Measurements from ENCODE around the gene ENGASE.

The ENGASE gene

GRCh38 chr17:79079421-79080200 lies 5.0 kb downstream of the ENGASE start:
- Histone ChIP-seq H3K36me3 (ENCODE audit: control insufficient read depth, insufficient read depth, low read length) (peaks cover 37% of the 10 kb centered on the region), H3K27ac (ENCODE audit: insufficient read depth, low read length, poor library complexity, severe bottlenecking) (no peak overlapping the region), H3K9me3 (ENCODE audit: control insufficient read depth, low read length) (no peaks in the 10 kb centered on the region), H3K27me3 (replicated peaks; ENCODE audit: control insufficient read depth, insufficient read depth, low read length, poor library complexity, severe bottlenecking) (no peaks in the 10 kb centered on the region), H3K4me3 (ENCODE audit: insufficient read depth, low read depth, low read length, poor library complexity, severe bottlenecking) (no peak overlapping the region), H3K4me1 (ENCODE audit: control insufficient read depth, insufficient read depth, low read length, poor library complexity, severe bottlenecking) (peaks cover 8% of the 10 kb centered on the region)
- DNase-seq, result no peak

GRCh38 chr17:79080349-79080748 lies 5.7 kb downstream of the ENGASE start:
- peaks cover 6% of the 10 kb centered on the region for H3K4me1 ChIP-seq (ENCODE audit: control insufficient read depth, insufficient read depth, low read length, poor library complexity, severe bottlenecking)
- H3K27ac ChIP-seq (ENCODE audit: insufficient read depth, low read length, poor library complexity, severe bottlenecking), result no peak overlapping the region
- H3K36me3 ChIP-seq (ENCODE audit: control insufficient read depth, insufficient read depth, low read length), result peaks cover 44% of the 10 kb centered on the region
- no peaks in the 10 kb centered on the region for H3K27me3 ChIP-seq (replicated peaks; ENCODE audit: control insufficient read depth, insufficient read depth, low read length, poor library complexity, severe bottlenecking)
- no peak for DNase-seq
- no peaks in the 10 kb centered on the region for H3K9me3 ChIP-seq (ENCODE audit: control insufficient read depth, low read length)
- no peak overlapping the region for H3K4me3 ChIP-seq (ENCODE audit: insufficient read depth, low read depth, low read length, poor library complexity, severe bottlenecking)

- no peak overlapping the region for H3K27ac ChIP-seq (ENCODE audit: insufficient read depth, low read length, poor library complexity, severe bottlenecking)
- no peak for DNase-seq
- H3K9me3 ChIP-seq (ENCODE audit: control insufficient read depth, low read length), result no peaks in the 10 kb centered on the region
- H3K27me3 ChIP-seq (replicated peaks; ENCODE audit: control insufficient read depth, insufficient read depth, low read length, poor library complexity, severe bottlenecking), result no peaks in the 10 kb centered on the region
- H3K36me3 ChIP-seq (ENCODE audit: control insufficient read depth, insufficient read depth, low read length), result peaks cover 49% of the 10 kb centered on the region
- H3K4me3 ChIP-seq (ENCODE audit: insufficient read depth, low read depth, low read length, poor library complexity, severe bottlenecking), result no peak overlapping the region
- H3K4me1 ChIP-seq (ENCODE audit: control insufficient read depth, insufficient read depth, low read length, poor library complexity, severe bottlenecking), result peaks cover 2% of the 10 kb centered on the region
Measured at GRCh38 chr17:79080761-79081290, 6.2 kb downstream of the ENGASE start.

GRCh38 chr17:79081571-79082276 lies 7.1 kb downstream of the ENGASE start:
- DNase-seq, result no peak
- H3K4me3 ChIP-seq (ENCODE audit: insufficient read depth, low read depth, low read length, poor library complexity, severe bottlenecking), result no peak overlapping the region
- peaks cover 52% of the 10 kb centered on the region for H3K36me3 ChIP-seq (ENCODE audit: control insufficient read depth, insufficient read depth, low read length)
- no peaks in the 10 kb centered on the region for H3K4me1 ChIP-seq (ENCODE audit: control insufficient read depth, insufficient read depth, low read length, poor library complexity, severe bottlenecking)
- H3K27me3 ChIP-seq (replicated peaks; ENCODE audit: control insufficient read depth, insufficient read depth, low read length, poor library complexity, severe bottlenecking), result no peaks in the 10 kb centered on the region
- no peaks in the 10 kb centered on the region for H3K9me3 ChIP-seq (ENCODE audit: control insufficient read depth, low read length)
- no peak overlapping the region for H3K27ac ChIP-seq (ENCODE audit: insufficient read depth, low read length, poor library complexity, severe bottlenecking)

- Histone ChIP-seq H3K4me1 (ENCODE audit: control insufficient read depth, insufficient read depth, low read length, poor library complexity, severe bottlenecking) (no peaks in the 10 kb centered on the region), H3K36me3 (ENCODE audit: control insufficient read depth, insufficient read depth, low read length) (peaks cover 48% of the 10 kb centered on the region), H3K4me3 (ENCODE audit: insufficient read depth, low read depth, low read length, poor library complexity, severe bottlenecking) (no peak overlapping the region), H3K27me3 (replicated peaks; ENCODE audit: control insufficient read depth, insufficient read depth, low read length, poor library complexity, severe bottlenecking) (no peaks in the 10 kb centered on the region), H3K27ac (ENCODE audit: insufficient read depth, low read length, poor library complexity, severe bottlenecking) (no peak overlapping the region), H3K9me3 (ENCODE audit: control insufficient read depth, low read length) (no peaks in the 10 kb centered on the region)
- peak in 2 of 3 donors; percentile 22 to 31 for DNase-seq
Measured at GRCh38 chr17:79082311-79083190, 7.9 kb downstream of the ENGASE start.

GRCh38 chr17:79083191-79083971 lies 8.8 kb downstream of the ENGASE start:
- Histone ChIP-seq H3K4me3 (ENCODE audit: insufficient read depth, low read depth, low read length, poor library complexity, severe bottlenecking) (no peak overlapping the region), H3K4me1 (ENCODE audit: control insufficient read depth, insufficient read depth, low read length, poor library complexity, severe bottlenecking) (no peaks in the 10 kb centered on the region), H3K36me3 (ENCODE audit: control insufficient read depth, insufficient read depth, low read length) (peaks cover 48% of the 10 kb centered on the region), H3K27me3 (replicated peaks; ENCODE audit: control insufficient read depth, insufficient read depth, low read length, poor library complexity, severe bottlenecking) (no peaks in the 10 kb centered on the region), H3K27ac (ENCODE audit: insufficient read depth, low read length, poor library complexity, severe bottlenecking) (no peak overlapping the region), H3K9me3 (ENCODE audit: control insufficient read depth, low read length) (no peaks in the 10 kb centered on the region)
- no peak for DNase-seq

GRCh38 chr17:79084291-79085153 lies 9.9 kb downstream of the ENGASE start:
- Histone ChIP-seq H3K9me3 (ENCODE audit: control insufficient read depth, low read length) (no peaks in the 10 kb centered on the region), H3K36me3 (ENCODE audit: control insufficient read depth, insufficient read depth, low read length) (peaks cover 38% of the 10 kb centered on the region), H3K4me3 (ENCODE audit: insufficient read depth, low read depth, low read length, poor library complexity, severe bottlenecking) (no peak overlapping the region)

GRCh38 chr17:79085154-79085920 lies 10.7 kb downstream of the ENGASE start:
- Histone ChIP-seq H3K36me3 (ENCODE audit: control insufficient read depth, insufficient read depth, low read length) (peaks cover 33% of the 10 kb centered on the region), H3K4me3 (ENCODE audit: insufficient read depth, low read depth, low read length, poor library complexity, severe bottlenecking) (no peak overlapping the region), H3K27me3 (replicated peaks; ENCODE audit: control insufficient read depth, insufficient read depth, low read length, poor library complexity, severe bottlenecking) (no peaks in the 10 kb centered on the region), H3K4me1 (ENCODE audit: control insufficient read depth, insufficient read depth, low read length, poor library complexity, severe bottlenecking) (no peaks in the 10 kb centered on the region), H3K27ac (ENCODE audit: insufficient read depth, low read length, poor library complexity, severe bottlenecking) (no peak overlapping the region), H3K9me3 (ENCODE audit: control insufficient read depth, low read length) (no peaks in the 10 kb centered on the region)
- DNase-seq, result no peak

More at GRCh38 chr17:79084291-79085153, 9.9 kb downstream of the ENGASE start:
- no peak for DNase-seq
- Histone ChIP-seq H3K27ac (ENCODE audit: insufficient read depth, low read length, poor library complexity, severe bottlenecking) (no peak overlapping the region), H3K27me3 (replicated peaks; ENCODE audit: control insufficient read depth, insufficient read depth, low read length, poor library complexity, severe bottlenecking) (no peaks in the 10 kb centered on the region), H3K4me1 (ENCODE audit: control insufficient read depth, insufficient read depth, low read length, poor library complexity, severe bottlenecking) (no peaks in the 10 kb centered on the region)
